Fibroblast of skin of right biceps (primary cell): ENCODE measurements around the gene C8B.

ENCODE experiments used
- DNase-seq: peaks from one replicate; pipeline ENCODE4 v3.0.0-alpha.2; 2013

The C8B gene

GRCh38 chr1:56970280-56970679 is 4.5 kb upstream of the C8B start:
- DNase-seq: no peak

GRCh38 chr1:56968878-56969495 is 3.2 kb upstream of the C8B start:
- no peak for DNase-seq

- DNase-seq: peak; percentile 41
Observed at GRCh38 chr1:56967900-56968832, 2.4 kb upstream of the C8B start.

- no peak for DNase-seq
Observed at GRCh38 chr1:56967355-56967754, 1.5 kb upstream of the C8B start.

GRCh38 chr1:56966698-56966999 is 834 bp upstream of the C8B start:
- no peak for DNase-seq

- no peak for DNase-seq
Observed at GRCh38 chr1:56965191-56965590, 624 bp downstream of the C8B start.

- DNase-seq: no peak
Observed at GRCh38 chr1:56964349-56965017, 1.3 kb downstream of the C8B start.

GRCh38 chr1:56963667-56964066 is 2.1 kb downstream of the C8B start:
- DNase-seq: no peak

GRCh38 chr1:56961426-56961825 is 4.4 kb downstream of the C8B start:
- no peak for DNase-seq

GRCh38 chr1:56958526-56958925 is 7.3 kb downstream of the C8B start:
- peak; percentile 82 for DNase-seq

- no peak for DNase-seq
Observed at GRCh38 chr1:56957931-56958330, 7.9 kb downstream of the C8B start.

GRCh38 chr1:56954664-56955063 is 11.2 kb downstream of the C8B start:
- DNase-seq: no peak

- no peak for DNase-seq
Observed at GRCh38 chr1:56953386-56953785, 12.4 kb downstream of the C8B start.

GRCh38 chr1:56952501-56952900 is 13.3 kb downstream of the C8B start:
- no peak for DNase-seq

GRCh38 chr1:56948403-56949023 is 17.3 kb downstream of the C8B start:
- peak; percentile 74 for DNase-seq

- no peak for DNase-seq
Observed at GRCh38 chr1:56940039-56940438, 25.8 kb downstream of the C8B start.

GRCh38 chr1:56939209-56939608 is 26.6 kb downstream of the C8B start:
- no peak for DNase-seq

GRCh38 chr1:56938646-56939045 is 27.2 kb downstream of the C8B start:
- no peak for DNase-seq

GRCh38 chr1:56934430-56935060 is 31.3 kb downstream of the C8B start:
- DNase-seq: peak; percentile 93

- no peak for DNase-seq
Observed at GRCh38 chr1:56933606-56934005, 32.2 kb downstream of the C8B start.

- no peak for DNase-seq
Observed at GRCh38 chr1:56933161-56933560, 32.7 kb downstream of the C8B start.

GRCh38 chr1:56931686-56932085 is 34.1 kb downstream of the C8B start:
- no peak for DNase-seq

- peak; percentile 68 for DNase-seq
Observed at GRCh38 chr1:56931211-56931610, 34.6 kb downstream of the C8B start.
